Spleen (tissue), 11 donors: ENCODE measurements around the gene MICU1. TPM values are rescaled to one million over a fixed set of nuclear protein-coding genes. Genes with fewer than 3 reads are reported as not detected.

Source experiments
- DNase-seq: peaks from one replicate; pipeline ENCODE4 v3.0.0-alpha.2; 2020
- H3K27ac ChIP-seq, 8 donors: fragments of 200-600 bp; sonication (generic) in 7 of 8; 1 replicate in 4 of 8; 2 replicates in 4 of 8; pipeline versions ENCODE4 v1.5.0 to v1.8.0; 2016 to 2021; ENCODE audit warnings: inconsistent platforms in 4 of 8, mild to moderate bottlenecking in 4 of 8, moderate library complexity in 1 of 8
- H3K27me3 ChIP-seq, 7 donors: fragments of 200-600 bp; sonication (generic) in 6 of 7; replicated peaks in 1 of 7; 1 replicate in 4 of 7; 2 replicates in 3 of 7; pipeline versions ENCODE4 v1.5.0 to v1.8.0; 2016 to 2021; ENCODE audit warnings: inconsistent platforms in 3 of 7, mild to moderate bottlenecking in 1 of 7
- H3K36me3 ChIP-seq, 6 donors: fragments of 200-600 bp; sonication (generic) in 5 of 6; 1 replicate in 4 of 6; 2 replicates in 2 of 6; pipeline versions ENCODE4 v1.5.0 to v1.8.0; 2016 to 2021; ENCODE audit warnings: inconsistent platforms in 2 of 6
- H3K4me1 ChIP-seq, 6 donors: fragments of 200-600 bp; sonication (generic) in 5 of 6; 1 replicate in 3 of 6; 2 replicates in 3 of 6; pipeline versions ENCODE4 v1.5.0 to v1.8.0; 2016 to 2021; ENCODE audit warnings: inconsistent platforms in 3 of 6
- H3K4me3 ChIP-seq, 8 donors: fragments of 200-600 bp; sonication (generic) in 7 of 8; 1 replicate in 4 of 8; 2 replicates in 4 of 8; pipeline versions ENCODE4 v1.5.0 to v1.8.0; 2016 to 2021; ENCODE audit warnings: inconsistent platforms in 4 of 8, mild to moderate bottlenecking in 4 of 8, moderate library complexity in 2 of 8
- H3K9me3 ChIP-seq, 8 donors: fragments of 200-600 bp; sonication (generic) in 7 of 8; 1 replicate in 4 of 8; 2 replicates in 4 of 8; pipeline versions ENCODE4 v1.5.0 to v1.8.0; 2016 to 2021; ENCODE audit warnings: inconsistent platforms in 4 of 8
- CTCF ChIP-seq, 11 experiments: fragments of 200-600 bp in 7 of 11; fragments of 450-650 bp in 4 of 11; sonication (generic) in 4 of 11; IDR thresholded peaks in 8 of 11; conservative IDR thresholded peaks in 3 of 11; 1 replicate in 7 of 11; 2 replicates in 4 of 11; pipeline versions ENCODE4 v1.4.0 to v1.8.0; 2016 to 2021; ENCODE audit warnings: antibody characterized with exemption in 11 of 11, inconsistent platforms in 4 of 11, mild to moderate bottlenecking in 1 of 11
- POLR2A ChIP-seq, 3 donors: fragments of 450-650 bp; IDR thresholded peaks; one replicate each; pipeline ENCODE4 v1.5.1; 2017; ENCODE audit warnings: antibody characterized with exemption in 3 of 3, mild to moderate bottlenecking in 1 of 3
- POLR2AphosphoS5 ChIP-seq, 3 donors: sonication (generic); formaldehyde crosslinking; IDR thresholded peaks; one replicate each; pipeline ENCODE4 v1.5.1; 2017; ENCODE audit warnings: antibody characterized with exemption in 3 of 3
- WGBS, 5 donors: extraction: QIAGEN DNeasy Blood & Tissue Kit in 3 of 5; methylation state at CpG; one replicate each; pipeline versions ENCODE4 v1.1.5 to v1.1.7; 2013 to 2018; 5-methylcytosine and 5-hydroxymethylcytosine counted together
- intact Hi-C: fragments of 100-400 bp; cut with DNase I; formaldehyde crosslinking; loops from one replicate; pipeline ENCODE4 v1.15.0; 2023; ENCODE audit warnings: low total_unique reads
- polyA plus RNA-seq, 3 donors: library from polyadenylated mRNA; stranded (reverse); fragments of 200-250 nt; gene quantifications; one replicate each; pipeline ENCODE4 v1.2.1, GENCODE V29; 2013
- total RNA-seq, 7 donors: library from RNA; depleted of rRNA in 3 of 7; stranded (reverse); fragments of >200 nt in 3 of 7; fragmentation: NEBNext Ultra II Directional in 4 of 7; extraction: Animal tissue kit (Norgen Biotek cat#: 25700) in 4 of 7; gene quantifications; one replicate each; pipeline versions ENCODE4 v1.1.0 to v1.2.1, GENCODE V29; 2016 to 2021
- donor health status: healthy with polysubstance abuse.
- donor health status: DM: no; HTN: no; CAD: no; lungs with moderate emphysema.
- donor health status: DM: no; HTN: no; CAD: no.
- donor health status: Bipolar disorder and iron deficiency.
- donor health status: healthy.
- donor health status: DM: no; HTN: no; CAD: no.
- donor health status: DM: yes; HTN: yes; CAD: no.

Gene MICU1
- total and polyA plus RNA-seq, 10 donors: 16.4 to 58.4 (median 46.5) TPM

GRCh38 chr10:72567889-72568640, 57.8 kb downstream of the MICU1 start:
- 63 to 79% (median 73%) methylated on average over 4 of the region's 4 CpGs for WGBS, 5 donors
- H3K4me1 ChIP-seq: peaks cover 2 to 23% (median 10%) of the 10 kb centered on the region in 6 donors
- H3K9me3 ChIP-seq: no peaks in the 10 kb centered on the region
- peaks cover 0 to 36% (median 6%) of the 10 kb centered on the region in 6 donors for H3K36me3 ChIP-seq
- no peak for DNase-seq
- intact Hi-C loops: no loop called here
- no peak overlapping the region for H3K4me3 ChIP-seq
- H3K27ac ChIP-seq: peak overlapping the region in 1 of 8 donors; percentile 24
- TF ChIP-seq POLR2A (IDR thresholded peaks at IDR 0.05): no peak
- TF ChIP-seq CTCF (IDR thresholded peaks at IDR 0.05 in 8 of 11, conservative IDR thresholded peaks at IDR 0.05 in 3 of 11): peak in 6 of 11 experiments; percentile 24 to 45 (median 35)
- TF ChIP-seq POLR2AphosphoS5 (IDR thresholded peaks at IDR 0.05): no peak
- no peaks in the 10 kb centered on the region for H3K27me3 ChIP-seq

GRCh38 chr10:72567421-72567820, 58.5 kb downstream of the MICU1 start:
- Histone ChIP-seq H3K36me3 (peaks cover 0 to 43% (median 8%) of the 10 kb centered on the region in 6 donors), H3K4me1 (peaks cover 6 to 30% (median 15%) of the 10 kb centered on the region in 6 donors), H3K9me3 (no peaks in the 10 kb centered on the region), H3K27ac (peak overlapping the region in 1 of 8 donors; percentile 24), H3K4me3 (no peak overlapping the region), H3K27me3 (no peaks in the 10 kb centered on the region)
- no peak for TF ChIP-seq POLR2AphosphoS5 (IDR thresholded peaks at IDR 0.05)
- no peak for TF ChIP-seq CTCF (IDR thresholded peaks at IDR 0.05 in 8 of 11, conservative IDR thresholded peaks at IDR 0.05 in 3 of 11)
- intact Hi-C loops: no loop called here
- 54 to 82% (median 71%) methylated on average over 3 of the region's 3 CpGs for WGBS, 5 donors
- DNase-seq: no peak

- H3K4me3 ChIP-seq: no peak overlapping the region
- WGBS, 5 donors: 67 to 88% (median 77%) methylated on average over 1 of the region's 1 CpG
- peaks cover 0 to 71% (median 16%) of the 10 kb centered on the region in 6 donors for H3K36me3 ChIP-seq
- H3K27ac ChIP-seq: peak overlapping the region in 1 of 8 donors; percentile 74
- no peaks in the 10 kb centered on the region for H3K9me3 ChIP-seq
- peaks cover 6 to 41% (median 20%) of the 10 kb centered on the region in 6 donors for H3K4me1 ChIP-seq
- intact Hi-C loops: no loop called here
- TF ChIP-seq POLR2A (IDR thresholded peaks at IDR 0.05) (no peak), POLR2AphosphoS5 (IDR thresholded peaks at IDR 0.05) (no peak), CTCF (IDR thresholded peaks at IDR 0.05 in 8 of 11, conservative IDR thresholded peaks at IDR 0.05 in 3 of 11) (no peak)
- H3K27me3 ChIP-seq: no peaks in the 10 kb centered on the region
- no peak for DNase-seq
Observed at GRCh38 chr10:72564596-72564995, 61.3 kb downstream of the MICU1 start.

GRCh38 chr10:72563327-72563932, 62.4 kb downstream of the MICU1 start:
- Histone ChIP-seq H3K9me3 (no peaks in the 10 kb centered on the region), H3K4me1 (peaks cover 6 to 41% (median 20%) of the 10 kb centered on the region in 6 donors), H3K27ac (peak overlapping the region; percentile 1 to 74 (median 66)), H3K36me3 (peaks cover 0 to 78% (median 16%) of the 10 kb centered on the region in 6 donors), H3K4me3 (peak overlapping the region in 1 of 8 donors; percentile 21), H3K27me3 (no peaks in the 10 kb centered on the region)
- DNase-seq: no peak
- no peak for TF ChIP-seq POLR2AphosphoS5 (IDR thresholded peaks at IDR 0.05)
- TF ChIP-seq CTCF (IDR thresholded peaks at IDR 0.05 in 8 of 11, conservative IDR thresholded peaks at IDR 0.05 in 3 of 11): no peak
- TF ChIP-seq POLR2A (IDR thresholded peaks at IDR 0.05): no peak
- intact Hi-C loops: no loop called here
- WGBS, 5 donors: 30 to 41% (median 32%) methylated on average over 6 of the region's 6 CpGs
